GM20000 (cell line): ENCODE results near the gene LATS1.

ENCODE experiments used
- DNase-seq: peaks from one replicate; pipeline ENCODE4 v3.0.0; 2012; ENCODE audit warnings: low spot score
- CTCF ChIP-seq: IDR thresholded peaks from 2 replicates; pipeline ENCODE4 v1.5.1; 2012; ENCODE audit warnings: mild to moderate bottlenecking, control low read depth; ENCODE audit errors: extremely low read depth, missing control alignments

Gene LATS1

GRCh38 chr6:149717588-149718458, at the start of gene LATS1:
TSS of gene LATS1 (minus strand) at chr6:149718101. CDS start at chr6:149702126, 15,975 bp downstream.
- TF ChIP-seq CTCF, result no peak
- DNase-seq, result peak; percentile 92

- no peak for TF ChIP-seq CTCF
- DNase-seq, result no peak
These were observed 48.4 kb upstream of the LATS1 start for GRCh38 chr6:149766156-149766769.

- no peak for DNase-seq
- no peak for TF ChIP-seq CTCF
These were observed 46.0 kb upstream of the LATS1 start for GRCh38 chr6:149763866-149764265.

GRCh38 chr6:149761438-149761837, 43.5 kb upstream of the LATS1 start:
- no peak for TF ChIP-seq CTCF
- DNase-seq, result peak; percentile 41

GRCh38 chr6:149756261-149756636, 38.3 kb upstream of the LATS1 start:
- DNase-seq, result no peak
- no peak for TF ChIP-seq CTCF

- TF ChIP-seq CTCF, result no peak
- peak; percentile 14 for DNase-seq
These were observed 37.7 kb upstream of the LATS1 start for GRCh38 chr6:149755300-149756260.
